GM12878 (cell line): ENCODE data around the gene RARG. TPM values are rescaled to one million over a fixed set of nuclear protein-coding genes. Genes with fewer than 3 reads are reported as not detected.

Source experiments
- DPF2 ChIP-seq: fragments of 450-650 bp; IDR thresholded peaks from 2 replicates; pipeline ENCODE4 v1.6.1; 2017; ENCODE audit warnings: mild to moderate bottlenecking
- HDGF ChIP-seq: fragments of 450-650 bp; IDR thresholded peaks from 2 replicates; pipeline ENCODE4 v1.6.1; 2016; ENCODE audit warnings: antibody characterized with exemption
- KAT2A ChIP-seq: conservative IDR thresholded peaks from 2 replicates; pipeline ENCODE4 v1.6.1; 2011; ENCODE audit warnings: low read depth, low read length; ENCODE audit not compliant: control insufficient read depth
- KDM1A ChIP-seq: fragments of 200-600 bp; sonication (generic); IDR thresholded peaks from 2 replicates; pipeline ENCODE4 v1.6.1; 2016; ENCODE audit warnings: borderline replicate concordance
- LARP7 ChIP-seq: fragments of 450-650 bp; IDR thresholded peaks from 2 replicates; pipeline ENCODE4 v1.6.1; 2017; ENCODE audit warnings: mild to moderate bottlenecking
- MEF2B ChIP-seq: fragments of 450-650 bp; IDR thresholded peaks from 2 replicates; pipeline ENCODE4 v1.6.1; 2018; ENCODE audit warnings: mild to moderate bottlenecking, moderate library complexity; ENCODE audit not compliant: partially characterized antibody, poor library complexity, severe bottlenecking
- NR2C2 ChIP-seq: IDR thresholded peaks from 2 replicates; pipeline ENCODE4 v1.6.1; 2011; ENCODE audit warnings: borderline replicate concordance, low read depth; ENCODE audit not compliant: control insufficient read depth, insufficient read length
- POLR2AphosphoS2 ChIP-seq: IDR thresholded peaks from 2 replicates; pipeline ENCODE4 v1.6.1; 2011; ENCODE audit warnings: low read depth, mild to moderate bottlenecking, low read length, improper control_type of control experiment, moderate library complexity
- POU2F2 ChIP-seq: IDR thresholded peaks from 3 replicates; pipeline ENCODE4 v1.6.1; 2011; ENCODE audit warnings: low read depth, mild to moderate bottlenecking, low read length, borderline replicate concordance
- SUPT20H ChIP-seq: IDR thresholded peaks from 2 replicates; pipeline ENCODE4 v1.6.1; 2011; ENCODE audit warnings: low read depth, mild to moderate bottlenecking, low read length, moderate library complexity, borderline replicate concordance; ENCODE audit not compliant: control insufficient read depth
- WRNIP1 ChIP-seq: IDR thresholded peaks from 2 replicates; pipeline ENCODE4 v1.6.1; 2011; ENCODE audit warnings: low read depth, low read length, improper control_type of control experiment, borderline replicate concordance
- YBX1 ChIP-seq: fragments of 450-650 bp; IDR thresholded peaks from 2 replicates; pipeline ENCODE4 v1.6.1; 2016; ENCODE audit warnings: antibody characterized with exemption
- ZNF384 ChIP-seq: IDR thresholded peaks from 2 replicates; pipeline ENCODE4 v1.6.1; 2012; ENCODE audit warnings: low read depth, mild to moderate bottlenecking, low read length, improper control_type of control experiment, borderline replicate concordance
- ZZZ3 ChIP-seq: IDR thresholded peaks from 2 replicates; pipeline ENCODE4 v1.6.1; 2011; ENCODE audit warnings: low read depth; ENCODE audit not compliant: control insufficient read depth, insufficient read length
- polyA plus RNA-seq, 11 experiments: library from polyadenylated mRNA; depleted of rRNA in 4 of 11; unstranded in 6 of 11; stranded (reverse) in 5 of 11; fragments of >200 nt; fragmentation: Nextera tagmentation in 4 of 11; fragmentation: Illumina TruSeq in 1 of 11; extraction: Ambion mirVana in 4 of 11; extraction: Trizol in 1 of 11; gene quantifications; 1 replicate in 1 of 11; 2 replicates in 10 of 11; pipeline versions ENCODE4 v1.2.1 to v1.2.3, GENCODE V29; 2011 to 2016; ENCODE audit warnings: inconsistent platforms in 2 of 11, missing spikeins in 2 of 11, low read depth in 1 of 11
- total RNA-seq, 4 experiments: library from RNA; depleted of rRNA in 3 of 4; stranded (reverse); fragments of >200 nt in 3 of 4; fragmentation: Illumina TruSeq in 1 of 4; extraction: Trizol in 1 of 4; gene quantifications; 2 replicates each; pipeline versions ENCODE4 v1.2.1 to v1.2.3, GENCODE V29; 2013 to 2021
- TF ChIP-seq, protein P1 (sequence below): IDR thresholded peaks from 2 replicates; pipeline ENCODE4 v1.6.1; 2012; ENCODE audit warnings: low read depth, low read length, improper control_type of control experiment
- TF ChIP-seq, protein P2 (sequence below): fragments of 450-650 bp; IDR thresholded peaks from 2 replicates; pipeline ENCODE4 v1.6.1; 2017; ENCODE audit warnings: mild to moderate bottlenecking, moderate library complexity
- TF ChIP-seq, protein P3 (sequence below): fragments of 150-350 bp; IDR thresholded peaks from 2 replicates; pipeline ENCODE4 v1.6.1; 2014; ENCODE audit warnings: mild to moderate bottlenecking, low read depth, low read length
- TF ChIP-seq, protein P4 (sequence below): fragments of 450-650 bp; IDR thresholded peaks from 2 replicates; pipeline ENCODE4 v1.6.1; 2017; ENCODE audit warnings: antibody characterized with exemption, mild to moderate bottlenecking, moderate library complexity
- TF ChIP-seq, protein P5 (sequence below): IDR thresholded peaks from 2 replicates; pipeline ENCODE4 v1.6.1; 2011; ENCODE audit warnings: low read depth, mild to moderate bottlenecking, low read length, moderate library complexity, borderline replicate concordance; ENCODE audit errors: extremely low read depth

RARG gene
- total and polyA plus RNA-seq, 10 of the 15 experiments (the other 5 are each of a cell fraction or from before 2014, with no cell fraction given), result 0.27 to 8.1 (median 4.1) TPM

DNA sequence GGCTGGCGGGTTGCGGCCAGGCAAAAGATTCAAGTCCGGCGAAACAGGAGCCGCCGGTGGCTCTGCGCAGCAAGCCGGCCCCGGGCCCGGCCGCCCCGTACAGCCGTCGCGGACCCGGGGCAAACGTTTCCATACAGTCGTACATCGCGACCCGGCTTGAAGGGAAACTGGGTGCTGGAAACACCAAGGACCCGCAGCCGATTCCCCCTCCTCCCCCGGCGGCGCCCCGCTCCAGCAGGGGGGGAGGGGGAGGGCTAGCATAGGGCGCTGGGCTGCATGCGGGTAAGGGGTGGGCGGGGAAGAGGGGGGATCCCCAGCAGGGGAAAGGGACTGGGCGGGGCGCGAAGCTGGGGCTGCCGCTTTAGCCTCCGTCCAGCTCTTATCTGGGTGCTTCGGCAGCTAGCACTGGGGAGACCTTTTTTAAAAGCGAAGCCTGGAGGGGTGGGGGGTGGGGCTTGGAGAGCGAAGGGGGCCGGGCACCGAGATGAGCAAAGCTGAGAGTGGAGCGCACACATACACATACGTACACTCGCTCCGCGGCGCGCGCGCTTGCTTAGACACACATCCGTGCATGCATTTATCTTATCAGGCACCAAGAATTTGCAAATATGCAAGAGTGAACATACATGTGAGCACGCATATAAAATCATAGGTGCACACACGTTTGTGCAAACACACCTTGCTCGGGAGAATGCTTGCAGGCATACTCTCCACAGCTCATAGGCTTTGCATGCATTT, 11.9 kb downstream of the RARG start (continued):
- TF ChIP-seq, protein P1, sequence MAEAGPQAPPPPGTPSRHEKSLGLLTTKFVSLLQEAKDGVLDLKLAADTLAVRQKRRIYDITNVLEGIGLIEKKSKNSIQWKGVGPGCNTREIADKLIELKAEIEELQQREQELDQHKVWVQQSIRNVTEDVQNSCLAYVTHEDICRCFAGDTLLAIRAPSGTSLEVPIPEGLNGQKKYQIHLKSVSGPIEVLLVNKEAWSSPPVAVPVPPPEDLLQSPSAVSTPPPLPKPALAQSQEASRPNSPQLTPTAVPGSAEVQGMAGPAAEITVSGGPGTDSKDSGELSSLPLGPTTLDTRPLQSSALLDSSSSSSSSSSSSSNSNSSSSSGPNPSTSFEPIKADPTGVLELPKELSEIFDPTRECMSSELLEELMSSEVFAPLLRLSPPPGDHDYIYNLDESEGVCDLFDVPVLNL, result no peak
- TF ChIP-seq MEF2B (peak; percentile 11), YBX1 (no peak), POLR2AphosphoS2 (0 out of 2 replicates have a peak, but pooled peaks have one; percentile 3), SUPT20H (no peak), DPF2 (0 out of 2 replicates have a peak, but pooled peaks have one; percentile 13), WRNIP1 (no peak), ZNF384 (no peak), KDM1A (no peak), LARP7 (no peak; the same call in 1 of the 2 replicates), ZZZ3 (no peak), NR2C2 (no peak), POU2F2 (peak; percentile 45; the same call in 1 of the 3 replicates), KAT2A (no peak), HDGF (no peak)
- TF ChIP-seq, protein P2, sequence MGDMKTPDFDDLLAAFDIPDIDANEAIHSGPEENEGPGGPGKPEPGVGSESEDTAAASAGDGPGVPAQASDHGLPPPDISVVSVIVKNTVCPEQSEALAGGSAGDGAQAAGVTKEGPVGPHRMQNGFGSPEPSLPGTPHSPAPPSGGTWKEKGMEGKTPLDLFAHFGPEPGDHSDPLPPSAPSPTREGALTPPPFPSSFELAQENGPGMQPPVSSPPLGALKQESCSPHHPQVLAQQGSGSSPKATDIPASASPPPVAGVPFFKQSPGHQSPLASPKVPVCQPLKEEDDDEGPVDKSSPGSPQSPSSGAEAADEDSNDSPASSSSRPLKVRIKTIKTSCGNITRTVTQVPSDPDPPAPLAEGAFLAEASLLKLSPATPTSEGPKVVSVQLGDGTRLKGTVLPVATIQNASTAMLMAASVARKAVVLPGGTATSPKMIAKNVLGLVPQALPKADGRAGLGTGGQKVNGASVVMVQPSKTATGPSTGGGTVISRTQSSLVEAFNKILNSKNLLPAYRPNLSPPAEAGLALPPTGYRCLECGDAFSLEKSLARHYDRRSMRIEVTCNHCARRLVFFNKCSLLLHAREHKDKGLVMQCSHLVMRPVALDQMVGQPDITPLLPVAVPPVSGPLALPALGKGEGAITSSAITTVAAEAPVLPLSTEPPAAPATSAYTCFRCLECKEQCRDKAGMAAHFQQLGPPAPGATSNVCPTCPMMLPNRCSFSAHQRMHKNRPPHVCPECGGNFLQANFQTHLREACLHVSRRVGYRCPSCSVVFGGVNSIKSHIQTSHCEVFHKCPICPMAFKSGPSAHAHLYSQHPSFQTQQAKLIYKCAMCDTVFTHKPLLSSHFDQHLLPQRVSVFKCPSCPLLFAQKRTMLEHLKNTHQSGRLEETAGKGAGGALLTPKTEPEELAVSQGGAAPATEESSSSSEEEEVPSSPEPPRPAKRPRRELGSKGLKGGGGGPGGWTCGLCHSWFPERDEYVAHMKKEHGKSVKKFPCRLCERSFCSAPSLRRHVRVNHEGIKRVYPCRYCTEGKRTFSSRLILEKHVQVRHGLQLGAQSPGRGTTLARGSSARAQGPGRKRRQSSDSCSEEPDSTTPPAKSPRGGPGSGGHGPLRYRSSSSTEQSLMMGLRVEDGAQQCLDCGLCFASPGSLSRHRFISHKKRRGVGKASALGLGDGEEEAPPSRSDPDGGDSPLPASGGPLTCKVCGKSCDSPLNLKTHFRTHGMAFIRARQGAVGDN, result 0 out of 2 replicates have a peak, but pooled peaks have one; percentile 1
- TF ChIP-seq, protein P3, sequence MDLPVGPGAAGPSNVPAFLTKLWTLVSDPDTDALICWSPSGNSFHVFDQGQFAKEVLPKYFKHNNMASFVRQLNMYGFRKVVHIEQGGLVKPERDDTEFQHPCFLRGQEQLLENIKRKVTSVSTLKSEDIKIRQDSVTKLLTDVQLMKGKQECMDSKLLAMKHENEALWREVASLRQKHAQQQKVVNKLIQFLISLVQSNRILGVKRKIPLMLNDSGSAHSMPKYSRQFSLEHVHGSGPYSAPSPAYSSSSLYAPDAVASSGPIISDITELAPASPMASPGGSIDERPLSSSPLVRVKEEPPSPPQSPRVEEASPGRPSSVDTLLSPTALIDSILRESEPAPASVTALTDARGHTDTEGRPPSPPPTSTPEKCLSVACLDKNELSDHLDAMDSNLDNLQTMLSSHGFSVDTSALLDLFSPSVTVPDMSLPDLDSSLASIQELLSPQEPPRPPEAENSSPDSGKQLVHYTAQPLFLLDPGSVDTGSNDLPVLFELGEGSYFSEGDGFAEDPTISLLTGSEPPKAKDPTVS, result no peak
- TF ChIP-seq, protein P4, sequence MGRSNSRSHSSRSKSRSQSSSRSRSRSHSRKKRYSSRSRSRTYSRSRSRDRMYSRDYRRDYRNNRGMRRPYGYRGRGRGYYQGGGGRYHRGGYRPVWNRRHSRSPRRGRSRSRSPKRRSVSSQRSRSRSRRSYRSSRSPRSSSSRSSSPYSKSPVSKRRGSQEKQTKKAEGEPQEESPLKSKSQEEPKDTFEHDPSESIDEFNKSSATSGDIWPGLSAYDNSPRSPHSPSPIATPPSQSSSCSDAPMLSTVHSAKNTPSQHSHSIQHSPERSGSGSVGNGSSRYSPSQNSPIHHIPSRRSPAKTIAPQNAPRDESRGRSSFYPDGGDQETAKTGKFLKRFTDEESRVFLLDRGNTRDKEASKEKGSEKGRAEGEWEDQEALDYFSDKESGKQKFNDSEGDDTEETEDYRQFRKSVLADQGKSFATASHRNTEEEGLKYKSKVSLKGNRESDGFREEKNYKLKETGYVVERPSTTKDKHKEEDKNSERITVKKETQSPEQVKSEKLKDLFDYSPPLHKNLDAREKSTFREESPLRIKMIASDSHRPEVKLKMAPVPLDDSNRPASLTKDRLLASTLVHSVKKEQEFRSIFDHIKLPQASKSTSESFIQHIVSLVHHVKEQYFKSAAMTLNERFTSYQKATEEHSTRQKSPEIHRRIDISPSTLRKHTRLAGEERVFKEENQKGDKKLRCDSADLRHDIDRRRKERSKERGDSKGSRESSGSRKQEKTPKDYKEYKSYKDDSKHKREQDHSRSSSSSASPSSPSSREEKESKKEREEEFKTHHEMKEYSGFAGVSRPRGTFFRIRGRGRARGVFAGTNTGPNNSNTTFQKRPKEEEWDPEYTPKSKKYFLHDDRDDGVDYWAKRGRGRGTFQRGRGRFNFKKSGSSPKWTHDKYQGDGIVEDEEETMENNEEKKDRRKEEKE, result no peak
- TF ChIP-seq, protein P5, sequence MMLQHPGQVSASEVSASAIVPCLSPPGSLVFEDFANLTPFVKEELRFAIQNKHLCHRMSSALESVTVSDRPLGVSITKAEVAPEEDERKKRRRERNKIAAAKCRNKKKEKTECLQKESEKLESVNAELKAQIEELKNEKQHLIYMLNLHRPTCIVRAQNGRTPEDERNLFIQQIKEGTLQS, result no peak
